ENCODE measurements around the gene MPZL2.

The MPZL2 gene

GRCh38 chr11:118252688-118253087, 11.4 kb downstream of the MPZL2 start:
- 0 out of 2 replicates have a peak overlapping the region, but pooled peaks have one; percentile 56 for H3K27ac ChIP-seq (ENCODE audit: low read length)
- H3K27me3 ChIP-seq (ENCODE audit: low read depth, low read length), result no peaks in the 10 kb centered on the region
- no peaks in the 10 kb centered on the region for H3K9me3 ChIP-seq (ENCODE audit: insufficient read depth, low read length)
- H2AFZ ChIP-seq (ENCODE audit: low read depth, low read length), result peak overlapping the region; percentile 85
- H4K20me1 ChIP-seq (ENCODE audit: insufficient read depth, low read length), result no peaks in the 10 kb centered on the region
- no peak for TF ChIP-seq CTCF (IDR thresholded peaks at IDR 0.05; ENCODE audit: low read depth, low read length)
- no peak for TF ChIP-seq EZH2phosphoT487 (IDR thresholded peaks at IDR 0.05; ENCODE audit: low read depth)
- H3K36me3 ChIP-seq (replicated peaks; ENCODE audit: low read depth, low read length), result no peaks in the 10 kb centered on the region
- no peaks in the 10 kb centered on the region for H3K79me2 ChIP-seq (ENCODE audit: low read length)
- H3K4me2 ChIP-seq (ENCODE audit: low read length), result peak overlapping the region; percentile 83
- H3K4me3 ChIP-seq (ENCODE audit: low read length), result peak overlapping the region; percentile 85
- H3K9ac ChIP-seq (ENCODE audit: low read length), result peak overlapping the region; percentile 59
- H3K4me1 ChIP-seq (ENCODE audit: low read length), result peaks cover 5% of the 10 kb centered on the region; the same call in 1 of the 2 replicates

GRCh38 chr11:118251858-118252652, 12.0 kb downstream of the MPZL2 start, which contains the start of gene MPZL3:
MPZL3 (minus strand) TSS chr11:118252365; CDS start chr11:118252294, 71 bp downstream.
- H3K4me1 ChIP-seq (ENCODE audit: low read length), result peaks cover 5% of the 10 kb centered on the region; the same call in 1 of the 2 replicates
- no peaks in the 10 kb centered on the region for H3K9me3 ChIP-seq (ENCODE audit: insufficient read depth, low read length)
- TF ChIP-seq EZH2phosphoT487 (IDR thresholded peaks at IDR 0.05; ENCODE audit: low read depth), result no peak
- TF ChIP-seq CTCF (IDR thresholded peaks at IDR 0.05; ENCODE audit: low read depth, low read length), result no peak
- peak within 1 kb of the TSS; percentile 83 for H3K4me2 ChIP-seq (ENCODE audit: low read length)
- H4K20me1 ChIP-seq (ENCODE audit: insufficient read depth, low read length), result no peaks in the 10 kb centered on the region
- H3K27ac ChIP-seq (ENCODE audit: low read length), result peak within 1 kb of the TSS; percentile 56
- no peaks in the 10 kb centered on the region for H3K27me3 ChIP-seq (ENCODE audit: low read depth, low read length)
- peak within 1 kb of the TSS; percentile 85 for H2AFZ ChIP-seq (ENCODE audit: low read depth, low read length)
- H3K9ac ChIP-seq (ENCODE audit: low read length), result peak within 1 kb of the TSS; percentile 59
- H3K4me3 ChIP-seq (ENCODE audit: low read length), result peak within 1 kb of the TSS; percentile 85
- no peaks in the 10 kb centered on the region for H3K36me3 ChIP-seq (replicated peaks; ENCODE audit: low read depth, low read length)
- no peaks in the 10 kb centered on the region for H3K79me2 ChIP-seq (ENCODE audit: low read length)

GRCh38 chr11:118247041-118247440, 17.1 kb downstream of the MPZL2 start:
- H3K9ac ChIP-seq (ENCODE audit: low read length), result no peak overlapping the region
- no peaks in the 10 kb centered on the region; the same call in 1 of the 2 replicates for H3K4me1 ChIP-seq (ENCODE audit: low read length)

More at GRCh38 chr11:118247041-118247440, 17.1 kb downstream of the MPZL2 start:
- Histone ChIP-seq H3K27ac (ENCODE audit: low read length) (no peak overlapping the region), H3K9me3 (ENCODE audit: insufficient read depth, low read length) (no peaks in the 10 kb centered on the region), H3K79me2 (ENCODE audit: low read length) (no peaks in the 10 kb centered on the region), H3K27me3 (ENCODE audit: low read depth, low read length) (no peaks in the 10 kb centered on the region), H3K36me3 (replicated peaks; ENCODE audit: low read depth, low read length) (no peaks in the 10 kb centered on the region), H3K4me3 (ENCODE audit: low read length) (no peak overlapping the region), H4K20me1 (ENCODE audit: insufficient read depth, low read length) (no peaks in the 10 kb centered on the region), H3K4me2 (ENCODE audit: low read length) (no peak overlapping the region), H2AFZ (ENCODE audit: low read depth, low read length) (no peak overlapping the region)
- TF ChIP-seq CTCF (IDR thresholded peaks at IDR 0.05; ENCODE audit: low read depth, low read length) (no peak), EZH2phosphoT487 (IDR thresholded peaks at IDR 0.05; ENCODE audit: low read depth) (no peak)
